Endothelial cell of umbilical vein (primary cell): Measurements from ENCODE around the gene SLC19A1. TPM values are rescaled to one million over a fixed set of nuclear protein-coding genes. Genes with fewer than 3 reads are reported as not detected.

Experiments
- BruUV-seq: library from RNA; stranded (reverse); fragments of 400-500 nt; replicated peaks from 2 replicates; lab custom pipeline; 2021; lab: Mats Ljungman, UMichigan
- CTCF ChIA-PET: fragments of 300-600, 350-600 bp; sonication (Branson Sonifier 250); formaldehyde crosslinking; loops from one replicate; lab custom pipeline; 2021; ENCODE audit warnings: antibody characterized with exemption, inconsistent platforms; lab: Charles Lee
- POLR2A ChIA-PET: fragments of 300-600, 350-600 bp; sonication (Branson Sonifier 250); formaldehyde crosslinking; loops from one replicate; lab custom pipeline; 2021; ENCODE audit warnings: antibody characterized with exemption, inconsistent platforms; lab: Charles Lee
- DNase-seq: peaks from one replicate; pipeline ENCODE4 v3.0.0-alpha.2; 2011; ENCODE audit warnings: low read depth, low spot score
- FAIRE-seq: peaks from 2 replicates; lab custom pipeline; 2011; peaks lifted over from hg19 to GRCh38; lab: Jason Lieb, UNC
- H2AFZ ChIP-seq: 2 replicates; pipeline ENCODE4 v1.6.0; 2012; ENCODE audit warnings: low read depth, low read length, control low read depth, inconsistent platforms
- H3K27ac ChIP-seq: 2 replicates; pipeline ENCODE4 v1.5.1; 2011; ENCODE audit warnings: low read depth, mild to moderate bottlenecking, control low read depth, low read length, moderate library complexity; ENCODE audit not compliant: insufficient read depth
- H3K27me3 ChIP-seq, 2 experiments: 2 replicates each; pipeline versions ENCODE4 v1.6.0 to v1.6.1; 2011; ENCODE audit warnings: low read length in 2 of 2, mixed read lengths in 1 of 2; ENCODE audit not compliant: control insufficient read depth in 2 of 2, insufficient read depth in 2 of 2
- H3K36me3 ChIP-seq, 2 experiments: 2 replicates in 1 of 2; 3 replicates in 1 of 2; pipeline ENCODE4 v1.5.1; 2011; ENCODE audit warnings: low read length in 2 of 2, mild to moderate bottlenecking in 1 of 2, moderate library complexity in 1 of 2; ENCODE audit not compliant: control insufficient read depth in 2 of 2, insufficient read depth in 2 of 2; ENCODE audit errors: extremely low read depth in 1 of 2
- H3K4me1 ChIP-seq: 3 replicates; pipeline ENCODE4 v1.5.1; 2011; ENCODE audit warnings: mild to moderate bottlenecking, low read length; ENCODE audit not compliant: control insufficient read depth, insufficient read depth; ENCODE audit errors: extremely low read depth
- H3K4me2 ChIP-seq: 2 replicates; pipeline ENCODE4 v1.6.1; 2011; ENCODE audit warnings: low read length, control low read depth, mixed read lengths; ENCODE audit not compliant: insufficient read depth
- H3K4me3 ChIP-seq, 3 experiments: fragments of 200-600 bp in 1 of 3; sonication (generic), shearing (Covaris generic) in 1 of 3; replicated peaks in 1 of 3; 2 replicates each; pipeline ENCODE4 v1.5.1; 2011 to 2016; ENCODE audit warnings: control low read depth in 3 of 3, low read length in 3 of 3, mild to moderate bottlenecking in 2 of 3, inconsistent platforms in 1 of 3, low read depth in 1 of 3, moderate library complexity in 1 of 3; ENCODE audit not compliant: insufficient read depth in 1 of 3
- H3K79me2 ChIP-seq: 2 replicates; pipeline ENCODE4 v1.6.0; 2012; ENCODE audit warnings: low read length, inconsistent platforms; ENCODE audit not compliant: control insufficient read depth, insufficient read depth
- H3K9ac ChIP-seq: replicated peaks from 2 replicates; pipeline ENCODE3; 2011; ENCODE audit warnings: low read length, control low read depth; ENCODE audit not compliant: insufficient read depth; ENCODE audit errors: extremely low read depth
- H3K9me1 ChIP-seq: replicated peaks from 3 replicates; pipeline ENCODE4 v1.6.0; 2011; ENCODE audit warnings: mild to moderate bottlenecking, low read length; ENCODE audit not compliant: control insufficient read depth, insufficient read depth; ENCODE audit errors: extremely low read depth
- H3K9me3 ChIP-seq: replicated peaks from 2 replicates; pipeline ENCODE4 v1.5.1; 2012; ENCODE audit warnings: low read length, inconsistent platforms; ENCODE audit not compliant: control insufficient read depth, insufficient read depth
- H4K20me1 ChIP-seq: replicated peaks from 2 replicates; pipeline ENCODE3; 2011; ENCODE audit warnings: mild to moderate bottlenecking, low read length; ENCODE audit not compliant: control insufficient read depth, insufficient read depth; ENCODE audit errors: extremely low read depth
- EZH2 ChIP-seq: IDR thresholded peaks from 2 replicates; pipeline ENCODE4 v1.6.1; 2012; ENCODE audit warnings: borderline replicate concordance, low read depth, mild to moderate bottlenecking, moderate library complexity, low read length, inconsistent platforms; ENCODE audit not compliant: severe bottlenecking
- FOS ChIP-seq: IDR thresholded peaks from 2 replicates; pipeline ENCODE4 v1.6.1; 2011; ENCODE audit warnings: mild to moderate bottlenecking, low read length, moderate library complexity, borderline replicate concordance; ENCODE audit not compliant: insufficient read depth
- GATA2 ChIP-seq: IDR thresholded peaks from 2 replicates; pipeline ENCODE4 v1.7.0; 2011; ENCODE audit warnings: low read depth, mild to moderate bottlenecking, moderate library complexity, mixed read lengths, low read length; ENCODE audit not compliant: insufficient read length, insufficient read depth
- JUN ChIP-seq: IDR thresholded peaks from 2 replicates; pipeline ENCODE4 v1.6.1; 2011; ENCODE audit warnings: borderline replicate concordance, low read depth; ENCODE audit not compliant: insufficient read length, insufficient read depth
- MYC ChIP-seq: IDR thresholded peaks from one replicate; pipeline ENCODE4 v1.6.1; 2011; ENCODE audit warnings: mild to moderate bottlenecking, low read depth, low read length
- POLR2A ChIP-seq: IDR thresholded peaks from 2 replicates; pipeline ENCODE4 v1.6.1; 2012; ENCODE audit warnings: low read depth, mild to moderate bottlenecking, control low read depth, low read length
- POLR2AphosphoS5 ChIP-seq: IDR thresholded peaks from 2 replicates; pipeline ENCODE4 v1.6.1; 2012; ENCODE audit warnings: low read depth, mild to moderate bottlenecking, control low read depth, low read length, moderate library complexity; ENCODE audit not compliant: insufficient read depth
- dilution Hi-C: fragments of 300-500 bp; cut with MboI; formaldehyde crosslinking; loops from one replicate; pipeline ENCODE4 v1.15.0; 2019; ENCODE audit warnings: low sequenced_read_pairs; ENCODE audit not compliant: extremely low pct_ligation_motif_present
- intact Hi-C: fragments of 100-400 bp; cut with micrococcal nuclease; formaldehyde crosslinking; loops from one replicate; pipeline ENCODE4 v1.10.0; 2022
- polyA plus RNA-seq, 4 experiments: library from polyadenylated mRNA; depleted of rRNA in 3 of 4; stranded (reverse) in 3 of 4; unstranded in 1 of 4; fragments of >200 nt; gene quantifications; 2 replicates each; pipeline versions ENCODE4 v1.2.1 to v1.2.3, GENCODE V29; 2011 to 2012; ENCODE audit warnings: missing spikeins in 1 of 4
- total RNA-seq: library from RNA; stranded (reverse); gene quantifications from 2 replicates; pipeline ENCODE4 v1.2.3, GENCODE V29; 2021
- TF ChIP-seq, protein P1 (sequence below): IDR thresholded peaks from 2 replicates; pipeline ENCODE4 v1.6.1; 2011; ENCODE audit not compliant: insufficient read depth, insufficient read length
- TF ChIP-seq, protein P2 (sequence below), 2 donors: IDR thresholded peaks; 1 replicate in 1 of 2; 2 replicates in 1 of 2; pipeline ENCODE4 v1.5.1; 2011; ENCODE audit warnings: low read length in 2 of 2, mild to moderate bottlenecking in 2 of 2, moderate library complexity in 2 of 2, control low read depth in 1 of 2, inconsistent platforms in 1 of 2, low read depth in 1 of 2; ENCODE audit not compliant: insufficient read depth in 1 of 2; ENCODE audit errors: extremely low read depth in 1 of 2

Gene SLC19A1
- total and polyA plus RNA-seq, 2 donors (not counting 3 experiments of a cell fraction or from before 2014, with no cell fraction given), result 36.3 to 54.6 TPM

DNA sequence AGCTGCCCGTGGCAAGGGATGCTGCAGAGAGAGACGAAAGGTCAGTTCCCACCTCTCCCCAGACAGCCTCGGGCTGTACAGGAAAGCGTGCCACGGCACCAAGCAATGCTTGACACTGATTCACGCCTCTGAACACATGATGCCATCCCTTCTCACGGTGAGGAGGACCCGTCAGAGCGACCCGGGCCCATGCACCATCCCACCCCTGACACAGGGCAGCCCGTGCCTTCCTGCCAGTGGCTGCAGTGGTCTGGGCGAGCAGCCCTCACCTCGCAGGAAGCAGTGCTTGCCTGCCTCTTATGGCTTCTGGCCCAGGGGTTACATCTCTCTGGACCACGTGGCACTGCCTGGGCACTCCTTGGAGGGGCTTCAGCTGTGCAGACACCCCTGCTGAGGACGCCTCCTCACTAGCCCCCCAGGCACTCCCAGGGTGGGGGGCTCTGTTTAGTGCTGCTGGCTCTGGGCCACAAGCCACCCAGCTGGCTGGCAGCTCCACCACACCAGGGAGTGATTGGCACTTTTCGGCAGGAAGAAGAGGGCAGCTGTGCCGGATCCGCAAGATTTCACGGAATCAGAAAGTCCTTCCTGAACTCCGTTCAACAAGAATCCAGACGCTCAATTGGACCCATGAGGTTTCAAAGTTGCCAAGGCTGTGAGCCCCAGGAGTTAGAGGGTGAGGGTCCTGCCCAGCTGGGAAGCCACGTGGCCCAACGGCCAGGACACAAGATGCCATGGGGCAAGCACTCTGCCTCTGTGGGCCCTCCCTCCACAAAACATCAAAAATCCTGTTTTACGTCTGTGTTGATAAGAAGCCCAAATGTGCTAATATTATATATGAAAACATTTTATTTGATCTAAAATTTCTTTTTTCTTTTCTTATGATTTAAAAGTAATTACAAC, 34.8 kb upstream of the SLC19A1 start:
- Histone ChIP-seq H3K79me2 (no peaks in the 10 kb centered on the region), H3K4me2 (no peak overlapping the region), H3K27ac (no peak overlapping the region), H3K4me1 (no peaks in the 10 kb centered on the region), H3K27me3 (peaks cover 0 to 2% of the 10 kb centered on the region in 2 experiments), H2AFZ (no peak overlapping the region), H3K4me3 (no peak overlapping the region), H3K36me3 (no peaks in the 10 kb centered on the region), H3K9ac (no peak overlapping the region), H4K20me1 (no peaks in the 10 kb centered on the region), H3K9me3 (no peaks in the 10 kb centered on the region), H3K9me1 (no peaks in the 10 kb centered on the region)
- no TSS peak for BruUV-seq
- dilution Hi-C loops (no loop called here), intact Hi-C loops (no loop called here)
- DNase-seq, result no peak
- TF ChIP-seq FOS (no peak), MYC (no peak), EZH2 (no peak), GATA2 (no peak), POLR2A (no peak), POLR2AphosphoS5 (no peak), JUN (no peak)
- TF ChIP-seq, protein P1, sequence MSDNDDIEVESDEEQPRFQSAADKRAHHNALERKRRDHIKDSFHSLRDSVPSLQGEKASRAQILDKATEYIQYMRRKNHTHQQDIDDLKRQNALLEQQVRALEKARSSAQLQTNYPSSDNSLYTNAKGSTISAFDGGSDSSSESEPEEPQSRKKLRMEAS, result no peak
- TF ChIP-seq, protein P2, sequence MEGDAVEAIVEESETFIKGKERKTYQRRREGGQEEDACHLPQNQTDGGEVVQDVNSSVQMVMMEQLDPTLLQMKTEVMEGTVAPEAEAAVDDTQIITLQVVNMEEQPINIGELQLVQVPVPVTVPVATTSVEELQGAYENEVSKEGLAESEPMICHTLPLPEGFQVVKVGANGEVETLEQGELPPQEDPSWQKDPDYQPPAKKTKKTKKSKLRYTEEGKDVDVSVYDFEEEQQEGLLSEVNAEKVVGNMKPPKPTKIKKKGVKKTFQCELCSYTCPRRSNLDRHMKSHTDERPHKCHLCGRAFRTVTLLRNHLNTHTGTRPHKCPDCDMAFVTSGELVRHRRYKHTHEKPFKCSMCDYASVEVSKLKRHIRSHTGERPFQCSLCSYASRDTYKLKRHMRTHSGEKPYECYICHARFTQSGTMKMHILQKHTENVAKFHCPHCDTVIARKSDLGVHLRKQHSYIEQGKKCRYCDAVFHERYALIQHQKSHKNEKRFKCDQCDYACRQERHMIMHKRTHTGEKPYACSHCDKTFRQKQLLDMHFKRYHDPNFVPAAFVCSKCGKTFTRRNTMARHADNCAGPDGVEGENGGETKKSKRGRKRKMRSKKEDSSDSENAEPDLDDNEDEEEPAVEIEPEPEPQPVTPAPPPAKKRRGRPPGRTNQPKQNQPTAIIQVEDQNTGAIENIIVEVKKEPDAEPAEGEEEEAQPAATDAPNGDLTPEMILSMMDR (IDR thresholded peaks at IDR 0.05; ENCODE audit: extremely low read depth in 1 of 2, insufficient read depth in 1 of 2, low read depth in 1 of 2, low read length in 2 of 2), result no peak
- CTCF ChIA-PET, result interaction anchor here (1.1 to 4.0 kb wide), 3 partner anchors 15 to 21 kb away, joined by 3 to 13 read pairs (median 4); no protein-coding TSS in a partner anchor
- FAIRE-seq, result no peak
- POLR2A ChIA-PET, result no interaction called here
